SJSA1 (cell line): ENCODE results near the gene KYAT1. TPM values are rescaled to one million over a fixed set of nuclear protein-coding genes. Genes with fewer than 3 reads are reported as not detected.
"Not testable (repeated sequence)": the region's sequence is repeated elsewhere in the genome, so short reads cannot be mapped to it uniquely, and the experiment has no call there.

Source experiments
- DNase-seq, 2 experiments: peaks; one replicate each; pipeline ENCODE4 v3.0.0-alpha.2; 2015 to 2020; ENCODE audit warnings: low spot score in 2 of 2, low read depth in 1 of 2
- H3K27ac ChIP-seq: fragments of 250-450 bp; sonication (Bioruptor Pico); 2 replicates; pipeline ENCODE4 v1.5.1; 2020; ENCODE audit warnings: mild to moderate bottlenecking, moderate library complexity
- H3K27me3 ChIP-seq: fragments of 250-450 bp; sonication (Bioruptor Pico); replicated peaks from 2 replicates; pipeline ENCODE4 v1.5.1; 2020; ENCODE audit warnings: mild to moderate bottlenecking, moderate library complexity
- H3K36me3 ChIP-seq: fragments of 250-450 bp; sonication (Bioruptor Pico); 2 replicates; pipeline ENCODE4 v1.5.1; 2020; ENCODE audit warnings: mild to moderate bottlenecking
- H3K4me1 ChIP-seq: fragments of 250-450 bp; sonication (Bioruptor Pico); replicated peaks from 2 replicates; pipeline ENCODE4 v1.6.1; 2021; ENCODE audit warnings: mild to moderate bottlenecking
- H3K4me3 ChIP-seq: fragments of 250-450 bp; sonication (Bioruptor Pico); 2 replicates; pipeline ENCODE4 v1.5.1; 2020; ENCODE audit warnings: mild to moderate bottlenecking
- H3K9me3 ChIP-seq: fragments of 250-450 bp; sonication (Bioruptor Pico); replicated peaks from 2 replicates; pipeline ENCODE4 v1.5.1; 2020; ENCODE audit warnings: mild to moderate bottlenecking
- total RNA-seq: library from RNA; depleted of rRNA; stranded (reverse); fragments of >200 nt; shearing (Covaris generic); gene quantifications from 2 replicates; pipeline ENCODE4 v1.2.3, GENCODE V29; 2014

Gene KYAT1
- total RNA-seq, 1 experiment from 2014 or later, result 18.3 TPM

GRCh38 chr9:128818839-128819715 lies 62.7 kb downstream of the KYAT1 start:
- peak overlapping the region; percentile 57 for H3K4me3 ChIP-seq
- peak in 1 of 2 experiments; percentile 21 for DNase-seq
- H3K4me1 ChIP-seq, result peaks cover 8% of the 10 kb centered on the region
- H3K27me3 ChIP-seq, result no peaks in the 10 kb centered on the region
- no peaks in the 10 kb centered on the region for H3K9me3 ChIP-seq
- H3K36me3 ChIP-seq, result peaks cover 36% of the 10 kb centered on the region
- H3K27ac ChIP-seq, result no peak overlapping the region

- Histone ChIP-seq H3K9me3 (no peaks in the 10 kb centered on the region), H3K4me3 (peak within 1 kb of the TSS; percentile 57), H3K4me1 (peaks cover 8% of the 10 kb centered on the region)
Measured at GRCh38 chr9:128818099-128818838, 63.5 kb downstream of the KYAT1 start, which contains the start of gene ENDOG. Gene ENDOG (plus strand): TSS chr9:128818500. CDS start chr9:128818685, 185 bp downstream.

GRCh38 chr9:128810873-128811272 lies 70.9 kb downstream of the KYAT1 start:
- Histone ChIP-seq H3K4me1 (no peaks in the 10 kb centered on the region), H3K36me3 (peaks cover 15% of the 10 kb centered on the region), H3K27me3 (no peaks in the 10 kb centered on the region), H3K27ac (no peak overlapping the region), H3K9me3 (no peaks in the 10 kb centered on the region), H3K4me3 (no peak overlapping the region)
- no peak for DNase-seq

More at GRCh38 chr9:128818099-128818838, 63.5 kb downstream of the KYAT1 start, which contains the start of gene ENDOG:
- H3K36me3 ChIP-seq, result peaks cover 29% of the 10 kb centered on the region
- H3K27ac ChIP-seq, result no peak within 1 kb of the TSS
- H3K27me3 ChIP-seq, result no peaks in the 10 kb centered on the region
- DNase-seq, result peak; percentile 94 to 95

GRCh38 chr9:128809831-128810230 lies 71.9 kb downstream of the KYAT1 start:
- peaks cover 19% of the 10 kb centered on the region for H3K36me3 ChIP-seq
- no peak overlapping the region for H3K4me3 ChIP-seq
- H3K27ac ChIP-seq, result no peak overlapping the region
- H3K9me3 ChIP-seq, result no peaks in the 10 kb centered on the region
- H3K4me1 ChIP-seq, result no peaks in the 10 kb centered on the region
- no peak for DNase-seq
- H3K27me3 ChIP-seq, result no peaks in the 10 kb centered on the region

- H3K9me3 ChIP-seq, result no peaks in the 10 kb centered on the region
- no peaks in the 10 kb centered on the region for H3K27me3 ChIP-seq
- no peak for DNase-seq
- no peak overlapping the region for H3K27ac ChIP-seq
- H3K4me1 ChIP-seq, result no peaks in the 10 kb centered on the region
- H3K4me3 ChIP-seq, result no peak overlapping the region
- H3K36me3 ChIP-seq, result peaks cover 19% of the 10 kb centered on the region
Measured at GRCh38 chr9:128809036-128809599, 72.6 kb downstream of the KYAT1 start.

- no peaks in the 10 kb centered on the region for H3K4me1 ChIP-seq
Measured at GRCh38 chr9:128808543-128808942, 73.2 kb downstream of the KYAT1 start.

GRCh38 chr9:128807827-128808226 lies 73.9 kb downstream of the KYAT1 start:
- Histone ChIP-seq H3K27ac (no peak overlapping the region), H3K27me3 (no peaks in the 10 kb centered on the region), H3K36me3 (peaks cover 31% of the 10 kb centered on the region), H3K4me3 (no peak overlapping the region), H3K9me3 (no peaks in the 10 kb centered on the region), H3K4me1 (no peaks in the 10 kb centered on the region)
- no peak for DNase-seq

More at GRCh38 chr9:128808543-128808942, 73.2 kb downstream of the KYAT1 start:
- no peak for DNase-seq
- Histone ChIP-seq H3K36me3 (peaks cover 24% of the 10 kb centered on the region), H3K27me3 (no peaks in the 10 kb centered on the region), H3K4me3 (no peak overlapping the region), H3K27ac (no peak overlapping the region), H3K9me3 (no peaks in the 10 kb centered on the region)

- no peaks in the 10 kb centered on the region for H3K4me1 ChIP-seq
- H3K36me3 ChIP-seq, result peaks cover 48% of the 10 kb centered on the region
- no peak overlapping the region for H3K27ac ChIP-seq
- no peaks in the 10 kb centered on the region for H3K27me3 ChIP-seq
- H3K4me3 ChIP-seq, result no peak overlapping the region
- DNase-seq, result no peak
- no peaks in the 10 kb centered on the region for H3K9me3 ChIP-seq
Measured at GRCh38 chr9:128805661-128806060, 76.1 kb downstream of the KYAT1 start.

- H3K27ac ChIP-seq, result no peak overlapping the region
- H3K27me3 ChIP-seq, result no peaks in the 10 kb centered on the region
- H3K4me3 ChIP-seq, result no peak overlapping the region
- H3K36me3 ChIP-seq, result peaks cover 72% of the 10 kb centered on the region
- no peak for DNase-seq
- no peaks in the 10 kb centered on the region for H3K9me3 ChIP-seq
- H3K4me1 ChIP-seq, result no peaks in the 10 kb centered on the region
Measured at GRCh38 chr9:128802482-128802881, 79.3 kb downstream of the KYAT1 start.

GRCh38 chr9:128800061-128800460 lies 81.7 kb downstream of the KYAT1 start:
- H3K36me3 ChIP-seq, result peaks cover 72% of the 10 kb centered on the region
- H3K4me1 ChIP-seq, result no peaks in the 10 kb centered on the region
- DNase-seq, result no peak
- no peak overlapping the region for H3K4me3 ChIP-seq
- no peaks in the 10 kb centered on the region for H3K27me3 ChIP-seq
- no peak overlapping the region for H3K27ac ChIP-seq
- H3K9me3 ChIP-seq, result no peaks in the 10 kb centered on the region

- Histone ChIP-seq H3K9me3 (no peaks in the 10 kb centered on the region), H3K4me1 (no peaks in the 10 kb centered on the region), H3K4me3 (no peak overlapping the region), H3K27me3 (no peaks in the 10 kb centered on the region), H3K27ac (no peak overlapping the region), H3K36me3 (peaks cover 74% of the 10 kb centered on the region)
- DNase-seq, result no peak
Measured at GRCh38 chr9:128798896-128799295, 82.9 kb downstream of the KYAT1 start.

- H3K4me3 ChIP-seq, H3K4me1 ChIP-seq, H3K27me3 ChIP-seq, DNase-seq, H3K27ac ChIP-seq, H3K9me3 ChIP-seq: not testable (repeated sequence)
- peaks cover 72% of the 10 kb centered on the region for H3K36me3 ChIP-seq
Measured at GRCh38 chr9:128794961-128795360, 86.8 kb downstream of the KYAT1 start.

GRCh38 chr9:128792978-128793686 lies 88.6 kb downstream of the KYAT1 start:
- Histone ChIP-seq H3K4me1 (peaks cover 2% of the 10 kb centered on the region; the same call in 1 of the 2 replicates), H3K9me3 (no peaks in the 10 kb centered on the region)

More at GRCh38 chr9:128792978-128793686, 88.6 kb downstream of the KYAT1 start:
- Histone ChIP-seq H3K36me3 (peaks cover 63% of the 10 kb centered on the region), H3K27me3 (no peaks in the 10 kb centered on the region), H3K27ac (no peak overlapping the region), H3K4me3 (no peak overlapping the region)
- DNase-seq, result no peak
